ENCODE results near the gene RAPGEF6. TPM values are rescaled to one million over a fixed set of nuclear protein-coding genes. Genes with fewer than 3 reads are reported as not detected.

The RAPGEF6 gene
- total RNA-seq, 2 donors from 2014 or later = 19.2 to 24.0 TPM

DNA sequence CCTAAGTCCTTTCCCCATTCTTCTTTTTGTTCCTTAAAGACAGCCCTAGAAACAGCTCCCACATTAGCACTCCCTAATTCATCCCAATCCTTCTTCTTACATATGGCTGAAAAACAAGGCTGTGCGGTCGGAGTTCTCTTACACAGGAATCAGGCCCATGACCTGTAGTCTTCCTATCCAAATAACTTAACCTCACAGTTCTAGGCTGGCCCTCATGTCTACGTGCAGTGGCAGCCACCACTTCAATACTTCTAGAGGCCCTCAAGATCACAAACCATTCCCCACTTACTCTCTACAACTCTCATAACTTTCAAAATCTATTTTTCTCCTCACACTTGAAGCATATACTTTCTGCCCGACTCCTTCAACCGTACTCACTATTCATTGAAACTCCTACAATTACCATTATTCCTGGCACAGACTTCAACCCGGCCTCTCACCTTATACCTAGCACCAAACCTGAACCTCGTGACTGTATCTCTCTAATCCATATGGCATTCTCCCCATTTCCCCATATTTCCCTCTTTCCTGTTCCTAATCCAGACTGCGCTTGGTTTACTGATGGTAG lies 59.3 kb downstream of the RAPGEF6 start:
- no peaks in the 10 kb centered on the region for H3K4me1 ChIP-seq (ENCODE audit: control insufficient read depth, insufficient read depth, low read length)
- Mint-ChIP-seq H3K4me3 (no peak overlapping the region), H3K27me3 (ENCODE audit: insufficient read depth) (no peaks in the 10 kb centered on the region), H3K27ac (no peak overlapping the region), H3K36me3 (ENCODE audit: low read depth) (peaks cover 29% of the 10 kb centered on the region), H3K9me3 (peaks cover 21% of the 10 kb centered on the region), H3K4me1 (no peaks in the 10 kb centered on the region)
- no peak overlapping the region for H3K27ac ChIP-seq (ENCODE audit: low read depth, low read length)
- no peak overlapping the region for H3K4me3 ChIP-seq (ENCODE audit: low read length)
- TF ChIP-seq, protein P1, sequence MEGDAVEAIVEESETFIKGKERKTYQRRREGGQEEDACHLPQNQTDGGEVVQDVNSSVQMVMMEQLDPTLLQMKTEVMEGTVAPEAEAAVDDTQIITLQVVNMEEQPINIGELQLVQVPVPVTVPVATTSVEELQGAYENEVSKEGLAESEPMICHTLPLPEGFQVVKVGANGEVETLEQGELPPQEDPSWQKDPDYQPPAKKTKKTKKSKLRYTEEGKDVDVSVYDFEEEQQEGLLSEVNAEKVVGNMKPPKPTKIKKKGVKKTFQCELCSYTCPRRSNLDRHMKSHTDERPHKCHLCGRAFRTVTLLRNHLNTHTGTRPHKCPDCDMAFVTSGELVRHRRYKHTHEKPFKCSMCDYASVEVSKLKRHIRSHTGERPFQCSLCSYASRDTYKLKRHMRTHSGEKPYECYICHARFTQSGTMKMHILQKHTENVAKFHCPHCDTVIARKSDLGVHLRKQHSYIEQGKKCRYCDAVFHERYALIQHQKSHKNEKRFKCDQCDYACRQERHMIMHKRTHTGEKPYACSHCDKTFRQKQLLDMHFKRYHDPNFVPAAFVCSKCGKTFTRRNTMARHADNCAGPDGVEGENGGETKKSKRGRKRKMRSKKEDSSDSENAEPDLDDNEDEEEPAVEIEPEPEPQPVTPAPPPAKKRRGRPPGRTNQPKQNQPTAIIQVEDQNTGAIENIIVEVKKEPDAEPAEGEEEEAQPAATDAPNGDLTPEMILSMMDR (conservative IDR thresholded peaks at IDR 0.05) = no peak
- WGBS, 2 experiments (ENCODE audit: insufficient coverage in 1 of 2, insufficient read length in 1 of 2) = 91 to 94% methylated on average over 6 to 8 of the region's 8 CpGs
- H3K36me3 ChIP-seq (ENCODE audit: control insufficient read depth, insufficient read depth, low read length) = peaks cover 9% of the 10 kb centered on the region
- no peak overlapping the region for H3K9ac ChIP-seq (ENCODE audit: extremely low read depth, low read length, poor library complexity, severe bottlenecking)
- no peaks in the 10 kb centered on the region for H3K27me3 ChIP-seq (ENCODE audit: control insufficient read depth, insufficient read depth, low read length, poor library complexity, severe bottlenecking)
- H3K9me3 ChIP-seq (ENCODE audit: control insufficient read depth, low read length) = peaks cover 4% of the 10 kb centered on the region
- no peak for DNase-seq

DNA sequence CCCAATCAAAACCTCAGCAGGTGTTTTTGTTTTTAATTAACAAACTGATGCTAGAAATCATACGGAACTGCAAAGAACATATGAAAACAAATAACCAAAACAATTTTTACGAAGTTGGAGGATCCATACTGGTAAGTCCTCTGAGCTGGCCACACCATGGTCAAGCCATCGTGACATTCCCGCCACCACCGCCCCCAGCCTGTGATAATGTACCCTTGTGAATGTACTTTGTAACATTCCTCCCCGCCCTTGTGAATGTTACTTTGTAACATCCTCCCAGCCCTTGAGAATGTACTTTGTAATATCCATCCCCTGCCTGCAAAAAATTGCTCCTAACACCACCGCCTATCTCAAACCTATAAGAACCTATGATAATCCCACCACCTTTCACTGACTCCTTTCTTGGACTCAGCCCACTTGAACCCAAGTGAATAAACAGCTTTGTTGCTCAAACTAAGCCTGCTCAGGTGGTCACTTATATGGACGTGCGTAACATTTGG lies 63.3 kb downstream of the RAPGEF6 start:
- Histone ChIP-seq H3K4me3 (ENCODE audit: low read length) (no peak overlapping the region), H3K4me1 (ENCODE audit: control insufficient read depth, insufficient read depth, low read length) (no peaks in the 10 kb centered on the region), H3K9ac (ENCODE audit: extremely low read depth, low read length, poor library complexity, severe bottlenecking) (no peak overlapping the region), H3K9me3 (ENCODE audit: control insufficient read depth, low read length) (no peaks in the 10 kb centered on the region), H3K27ac (ENCODE audit: low read depth, low read length) (no peak overlapping the region), H3K27me3 (ENCODE audit: control insufficient read depth, insufficient read depth, low read length, poor library complexity, severe bottlenecking) (no peaks in the 10 kb centered on the region), H3K36me3 (ENCODE audit: control insufficient read depth, insufficient read depth, low read length) (no peaks in the 10 kb centered on the region)
- TF ChIP-seq, protein P1 (conservative IDR thresholded peaks at IDR 0.05) = no peak
- Mint-ChIP-seq H3K36me3 (ENCODE audit: low read depth) (no peaks in the 10 kb centered on the region), H3K4me3 (no peak overlapping the region), H3K9me3 (peaks cover 3% of the 10 kb centered on the region), H3K4me1 (no peaks in the 10 kb centered on the region), H3K27ac (no peak overlapping the region), H3K27me3 (ENCODE audit: insufficient read depth) (no peaks in the 10 kb centered on the region)
- WGBS, 2 experiments (ENCODE audit: insufficient coverage in 1 of 2, insufficient read length in 1 of 2) = 95 to 98% methylated on average over 9 of the region's 9 CpGs
- no peak for DNase-seq

DNA sequence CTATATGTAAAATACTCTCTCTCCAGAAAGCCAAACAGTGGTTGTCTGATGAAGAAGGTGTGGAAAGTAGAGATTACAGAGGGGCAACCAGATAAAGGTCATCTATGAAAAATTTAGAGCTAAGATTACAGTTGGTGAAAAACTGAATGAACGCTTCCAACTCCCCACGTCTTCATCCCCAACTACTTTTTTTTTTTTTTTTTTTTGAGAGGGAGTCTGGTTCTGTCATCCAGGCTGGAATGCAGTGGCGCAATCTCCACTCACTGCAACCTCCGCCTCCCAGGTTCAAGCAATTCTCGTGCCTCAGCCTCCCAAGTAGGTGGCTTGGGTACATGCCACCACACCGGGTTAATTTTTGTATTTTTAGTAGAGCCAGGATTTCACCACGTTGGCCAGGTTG lies 64.3 kb downstream of the RAPGEF6 start:
- Histone ChIP-seq H3K9me3 (ENCODE audit: control insufficient read depth, low read length) (no peaks in the 10 kb centered on the region), H3K36me3 (ENCODE audit: control insufficient read depth, insufficient read depth, low read length) (no peaks in the 10 kb centered on the region), H3K27me3 (ENCODE audit: control insufficient read depth, insufficient read depth, low read length, poor library complexity, severe bottlenecking) (no peaks in the 10 kb centered on the region), H3K27ac (ENCODE audit: low read depth, low read length) (no peak overlapping the region), H3K4me3 (ENCODE audit: low read length) (no peak overlapping the region), H3K9ac (ENCODE audit: extremely low read depth, low read length, poor library complexity, severe bottlenecking) (no peak overlapping the region), H3K4me1 (ENCODE audit: control insufficient read depth, insufficient read depth, low read length) (no peaks in the 10 kb centered on the region)
- Mint-ChIP-seq H3K4me1 (no peaks in the 10 kb centered on the region), H3K9me3 (peaks cover 3% of the 10 kb centered on the region), H3K27me3 (ENCODE audit: insufficient read depth) (no peaks in the 10 kb centered on the region), H3K36me3 (ENCODE audit: low read depth) (no peaks in the 10 kb centered on the region), H3K27ac (no peak overlapping the region), H3K4me3 (no peak overlapping the region)
- TF ChIP-seq, protein P1 (conservative IDR thresholded peaks at IDR 0.05) = no peak
- DNase-seq = no peak
- 80 to 96% methylated on average over 1 to 6 of the region's 7 CpGs for WGBS, 2 experiments (ENCODE audit: insufficient coverage in 1 of 2, insufficient read length in 1 of 2)

Data from endodermal cell (in vitro differentiated cells).